H1 (cell line): ENCODE measurements around the gene UBR3. TPM values are rescaled to one million over a fixed set of nuclear protein-coding genes. Genes with fewer than 3 reads are reported as not detected.

Source experiments
- CHD7 ChIP-seq: fragments of 300-600 bp; sonication (generic); IDR thresholded peaks from 2 replicates; pipeline ENCODE4 v1.7.1; 2012; ENCODE audit warnings: low read length, moderate library complexity, mild to moderate bottlenecking, inconsistent platforms; ENCODE audit not compliant: insufficient replicate concordance
- CREB1 ChIP-seq: IDR thresholded peaks from 2 replicates; pipeline ENCODE4 v1.6.1; 2012; ENCODE audit warnings: inconsistent platforms
- CTBP2 ChIP-seq: IDR thresholded peaks from 2 replicates; pipeline ENCODE4 v1.7.0; 2011; ENCODE audit warnings: borderline replicate concordance, mild to moderate bottlenecking, moderate library complexity, mixed read lengths, low read length; ENCODE audit not compliant: insufficient read depth, insufficient read length
- NRF1 ChIP-seq: IDR thresholded peaks from 2 replicates; pipeline ENCODE4 v1.6.1; 2011; ENCODE audit warnings: mild to moderate bottlenecking, low read depth, low read length, improper control_type of control experiment
- SAP30 ChIP-seq: fragments of 300-600 bp; sonication (generic); IDR thresholded peaks from 2 replicates; pipeline ENCODE4 v1.7.1; 2012; ENCODE audit warnings: low read length, moderate library complexity, mild to moderate bottlenecking, inconsistent platforms; ENCODE audit not compliant: insufficient read depth, insufficient replicate concordance
- TBP ChIP-seq: IDR thresholded peaks from 2 replicates; pipeline ENCODE4 v1.6.1; 2011; ENCODE audit warnings: low read depth, low read length, improper control_type of control experiment
- USF2 ChIP-seq: IDR thresholded peaks from 2 replicates; pipeline ENCODE4 v1.6.1; 2011; ENCODE audit warnings: low read length, improper control_type of control experiment
- polyA plus RNA-seq, 7 experiments: library from polyadenylated mRNA; depleted of rRNA in 3 of 7; stranded (reverse) in 5 of 7; unstranded in 2 of 7; fragments of >200 nt in 5 of 7; fragments of 200-250 nt in 2 of 7; gene quantifications; 1 replicate in 5 of 7; 2 replicates in 1 of 7; 4 replicates in 1 of 7; pipeline versions ENCODE4 v1.2.1 to v1.2.3, GENCODE V29; 2011 to 2013; ENCODE audit warnings: missing spikeins in 2 of 7, mixed read lengths in 2 of 7
- total RNA-seq: library from RNA; stranded (reverse); fragmentation: NEBNext Ultra II Directional; extraction: Animal tissue kit (Norgen Biotek cat#: 25700); gene quantifications from 2 replicates; pipeline ENCODE4 v1.2.1, GENCODE V29; 2021

The UBR3 gene
- total and polyA plus RNA-seq, 2 of the 8 experiments (the other 6 are each of a cell fraction or from before 2014, with no cell fraction given): 3.7 to 17.7 TPM

GRCh38 chr2:169795181-169795580 lies 32.1 kb upstream of the UBR3 start (continued):
- no peak for TF ChIP-seq CHD7
- no peak for TF ChIP-seq CTBP2
- no peak for TF ChIP-seq SAP30
- no peak for TF ChIP-seq USF2
- no peak for TF ChIP-seq NRF1
- TF ChIP-seq TBP: no peak
- TF ChIP-seq CREB1: no peak
